Activated CD8-positive, alpha-beta memory T cell treated with anti-CD3 and anti-CD28 coated beads, Interleukin-2, amount 50 U/mL, for 4 hours (primary cell): ENCODE data around the gene NCAM2.
"Not testable (repeated sequence)": the region's sequence is repeated elsewhere in the genome, so short reads cannot be mapped to it uniquely, and the experiment has no call there.

Experiments used
- DNase-seq: peaks from one replicate; pipeline ENCODE4 v3.0.0-alpha.2; 2020

The NCAM2 gene

DNA sequence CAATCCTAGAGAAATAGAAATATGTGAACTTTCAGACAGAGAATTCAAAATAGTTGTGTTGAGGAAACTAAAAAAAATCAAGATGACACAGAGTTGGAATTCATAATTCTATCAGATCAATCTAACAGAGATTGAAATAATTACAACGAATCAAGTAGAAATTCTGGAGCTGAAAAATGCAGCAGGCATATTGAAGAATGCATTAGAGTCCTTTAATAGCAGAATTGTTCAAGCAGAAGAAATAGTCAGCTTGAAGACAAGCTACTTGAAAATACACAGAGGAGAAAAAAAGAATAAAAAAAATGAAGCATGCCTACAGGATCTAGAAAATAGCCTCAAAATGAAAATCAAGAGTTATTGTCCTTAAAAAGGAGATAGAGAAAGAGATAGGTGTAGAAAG is 347.1 kb downstream of the NCAM2 start:
- no peak for DNase-seq

GRCh38 chr21:21345872-21346271 is 347.7 kb downstream of the NCAM2 start:
- DNase-seq, result no peak

GRCh38 chr21:21366277-21366676 is 368.1 kb downstream of the NCAM2 start:
- no peak for DNase-seq

- no peak for DNase-seq
These were observed 369.4 kb downstream of the NCAM2 start for GRCh38 chr21:21367583-21367982.

GRCh38 chr21:21373969-21374368 is 375.8 kb downstream of the NCAM2 start:
- no peak for DNase-seq

GRCh38 chr21:21383126-21383525 is 384.9 kb downstream of the NCAM2 start:
- no peak for DNase-seq

DNA sequence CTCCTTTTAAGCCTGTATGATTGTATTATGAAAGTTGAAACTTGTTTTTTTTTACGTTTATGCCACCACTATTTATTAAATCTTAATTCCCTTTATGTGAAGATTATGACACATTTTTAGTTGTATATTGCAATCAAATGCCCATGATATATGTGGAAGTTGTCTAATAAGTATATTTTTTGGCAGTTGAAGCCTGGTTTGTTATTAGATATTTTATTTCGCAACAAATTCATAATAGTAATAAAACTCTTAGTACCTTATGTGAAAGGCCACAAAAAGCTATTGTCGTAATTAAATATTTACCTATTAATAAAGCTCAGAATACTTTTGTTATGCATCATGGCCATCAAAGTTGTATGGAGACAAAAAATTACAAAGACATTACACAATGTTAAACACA is 386.8 kb downstream of the NCAM2 start:
- no peak for DNase-seq

GRCh38 chr21:21385404-21385803 is 387.2 kb downstream of the NCAM2 start:
- DNase-seq, result no peak

- no peak for DNase-seq
These were observed 389.7 kb downstream of the NCAM2 start for GRCh38 chr21:21387916-21388315.

DNA sequence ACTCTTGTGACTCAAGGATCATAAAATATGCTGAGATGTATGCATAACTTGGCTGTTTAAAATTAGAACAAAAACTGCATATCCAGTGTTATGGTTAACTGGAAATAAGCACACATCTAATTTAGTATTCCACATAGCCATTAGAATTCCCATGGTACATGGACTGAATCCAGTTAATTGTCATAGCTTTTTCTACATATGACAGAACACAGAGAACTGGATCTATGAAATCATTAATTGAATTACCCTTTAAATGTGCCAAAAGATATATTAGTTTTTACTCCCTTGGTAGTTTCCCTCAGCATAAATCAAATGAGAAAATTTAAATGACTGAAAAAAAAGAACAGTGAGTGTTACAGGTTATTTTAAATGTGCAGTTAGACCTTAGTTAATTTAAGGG is 395.9 kb downstream of the NCAM2 start:
- DNase-seq, result no peak

DNA sequence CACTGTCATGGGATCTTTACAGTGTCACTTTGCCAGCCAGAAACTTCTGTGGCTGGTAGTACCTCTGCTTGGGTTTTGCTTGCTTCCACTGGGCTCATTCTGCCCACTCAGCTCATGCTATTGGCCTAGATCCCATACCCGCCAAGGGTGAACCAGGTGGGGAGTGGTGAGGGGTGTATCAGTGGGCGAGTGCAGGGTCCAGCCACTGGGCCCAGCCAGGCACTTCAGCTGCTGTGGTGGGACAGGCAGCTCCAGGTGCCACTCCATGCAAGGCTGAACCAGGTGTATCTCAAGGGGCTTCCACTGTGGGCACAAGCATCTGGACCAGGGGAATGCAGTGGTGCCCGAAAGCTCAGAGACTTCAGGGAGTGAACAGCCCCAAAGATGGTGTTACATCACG is 398.2 kb downstream of the NCAM2 start:
- no peak for DNase-seq

DNA sequence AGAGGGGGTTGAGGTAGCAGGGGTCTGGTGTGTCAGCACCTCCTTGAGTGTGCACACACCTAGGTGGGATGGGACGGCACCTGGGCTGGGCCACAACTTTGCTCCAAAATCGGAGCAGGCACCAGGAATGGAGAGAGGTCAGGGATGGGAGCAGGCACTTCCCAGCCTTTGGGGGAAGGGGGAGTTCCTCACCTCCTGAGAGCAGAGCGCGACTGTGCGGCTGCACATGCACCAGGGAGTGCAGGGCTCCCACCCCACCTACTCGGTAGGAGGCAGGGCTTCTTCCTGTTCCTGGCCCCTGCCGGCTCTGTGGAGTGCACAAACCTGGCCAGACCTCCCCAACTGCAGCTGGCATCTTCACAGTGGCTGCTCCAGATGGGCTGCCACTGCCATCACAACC is 399.3 kb downstream of the NCAM2 start:
- DNase-seq, result no peak

DNA sequence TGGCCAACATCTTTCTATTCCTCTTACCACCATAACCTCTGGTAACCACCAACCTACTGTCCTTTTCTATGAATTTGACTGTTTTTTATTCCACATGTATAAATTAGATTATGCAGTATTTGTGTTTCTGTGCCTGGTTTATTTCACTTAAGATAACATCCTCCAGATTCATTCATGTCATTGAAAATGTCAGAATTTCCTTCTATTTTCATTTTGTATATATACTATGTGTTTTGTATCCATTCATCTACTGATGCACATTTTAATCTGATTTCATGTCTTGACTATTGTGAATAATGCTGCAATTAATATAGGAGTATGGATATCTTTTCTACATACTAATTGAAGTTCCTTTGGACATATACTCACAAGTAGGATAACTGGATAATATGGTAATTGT is 403.2 kb downstream of the NCAM2 start:
- no peak for DNase-seq

DNA sequence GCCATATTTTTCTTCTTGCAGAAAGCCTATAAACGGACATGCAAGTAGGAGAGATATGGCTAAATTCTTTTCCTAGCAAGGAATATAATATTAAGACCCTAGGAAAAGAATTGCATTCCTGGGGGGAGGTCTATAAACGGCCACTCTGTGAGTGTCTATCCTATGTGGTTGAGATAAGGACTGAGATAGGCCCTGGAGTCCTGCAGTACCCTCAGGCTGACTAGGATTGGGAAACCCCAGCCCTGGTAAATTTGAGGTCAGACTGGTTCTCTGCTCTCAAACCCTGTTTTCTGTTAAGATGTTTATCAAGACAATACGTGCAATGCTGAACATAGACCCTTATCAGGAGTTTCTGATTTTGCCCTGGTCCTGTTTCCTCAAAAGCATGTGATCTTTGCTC is 404.0 kb downstream of the NCAM2 start:
- DNase-seq, result not testable (repeated sequence)

DNA sequence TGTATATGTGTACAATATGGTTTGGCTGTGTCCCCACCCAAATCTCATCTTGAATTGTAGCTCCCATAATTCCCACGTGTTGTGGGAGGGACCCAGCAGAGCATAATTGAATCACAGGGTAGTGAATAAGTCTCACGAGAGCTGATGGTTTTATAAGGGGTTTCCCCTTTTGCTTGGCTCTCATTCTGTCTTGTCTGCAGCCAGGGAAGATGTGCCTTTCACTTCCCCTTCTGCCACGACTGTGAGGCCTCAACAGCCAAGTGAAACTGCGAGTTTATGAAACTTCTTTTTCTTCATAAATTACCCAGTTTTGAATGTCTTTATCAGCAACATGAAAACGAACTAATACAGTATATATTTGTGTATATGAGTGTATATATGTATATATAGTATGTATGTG is 406.1 kb downstream of the NCAM2 start:
- not testable (repeated sequence) for DNase-seq

DNA sequence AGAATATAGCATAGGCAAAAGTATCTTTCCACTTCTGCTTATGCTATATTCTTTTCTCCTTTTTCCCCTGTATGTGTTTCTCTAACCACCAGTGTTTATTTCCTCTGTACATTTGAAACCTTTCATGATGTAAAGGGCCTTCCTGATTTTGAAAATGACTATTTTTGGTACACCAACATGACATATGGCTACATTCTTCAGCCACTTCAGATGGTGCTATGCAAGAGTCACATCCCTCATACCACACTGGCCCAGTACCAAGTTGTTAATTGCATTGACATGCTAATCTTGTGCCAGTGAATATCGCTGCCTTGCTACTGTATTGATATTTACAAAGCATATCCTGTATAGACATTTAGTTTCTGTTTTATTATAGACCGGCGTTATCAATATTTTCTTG is 408.7 kb downstream of the NCAM2 start:
- DNase-seq, result no peak

GRCh38 chr21:21412096-21412495 is 413.9 kb downstream of the NCAM2 start:
- no peak for DNase-seq

- no peak for DNase-seq
These were observed 417.5 kb downstream of the NCAM2 start for GRCh38 chr21:21415741-21416140.

GRCh38 chr21:21434944-21435343 is 436.7 kb downstream of the NCAM2 start:
- no peak for DNase-seq

- no peak for DNase-seq
These were observed 437.9 kb downstream of the NCAM2 start for GRCh38 chr21:21436012-21436534.

- no peak for DNase-seq
These were observed 441.6 kb downstream of the NCAM2 start for GRCh38 chr21:21439761-21440160.

GRCh38 chr21:21457077-21457476 is 458.9 kb downstream of the NCAM2 start:
- no peak for DNase-seq

DNA sequence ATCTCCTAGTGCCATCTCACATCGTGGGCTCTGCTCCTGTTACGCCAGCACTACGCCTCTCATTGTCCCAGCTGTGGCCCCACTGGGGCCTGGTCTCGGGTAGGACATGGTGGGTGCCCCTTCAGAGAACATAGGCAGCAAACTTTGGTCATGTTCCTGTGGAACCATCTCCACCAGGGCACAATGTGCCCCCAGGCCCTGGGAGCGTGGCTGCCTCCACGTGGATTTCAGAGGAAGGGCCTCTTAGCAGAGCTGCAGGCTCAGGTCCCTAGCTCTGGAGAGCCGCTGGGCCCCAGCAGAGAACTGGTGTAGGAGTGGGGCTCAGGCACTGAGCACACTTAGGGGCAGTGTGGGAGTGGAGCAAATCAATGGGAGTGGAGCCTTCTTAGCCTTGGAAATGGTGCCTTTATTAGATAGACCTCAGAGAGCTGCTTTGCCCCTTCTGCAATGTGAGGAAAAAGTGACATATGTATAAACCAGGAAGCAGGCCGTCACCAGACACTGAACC is 460.0 kb downstream of the NCAM2 start:
- no peak for DNase-seq

DNA sequence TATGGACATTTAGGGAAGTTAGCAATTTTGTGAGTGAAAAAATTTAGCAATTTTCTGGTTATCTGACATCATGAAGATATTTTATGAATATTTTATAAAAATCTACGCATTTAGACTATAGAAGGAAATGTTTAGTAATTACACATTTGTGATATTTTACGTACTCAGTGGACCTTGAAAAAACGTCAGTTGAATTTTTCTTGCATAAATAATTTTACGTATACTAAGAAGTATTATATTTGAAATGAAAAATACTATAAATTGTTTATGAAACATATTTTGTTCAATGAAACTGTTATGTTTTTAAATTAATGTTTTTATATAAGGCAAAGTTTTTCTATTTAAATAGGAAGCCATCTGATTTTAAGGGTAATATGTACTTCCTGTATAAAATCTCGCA is 462.8 kb downstream of the NCAM2 start:
- no peak for DNase-seq

DNA sequence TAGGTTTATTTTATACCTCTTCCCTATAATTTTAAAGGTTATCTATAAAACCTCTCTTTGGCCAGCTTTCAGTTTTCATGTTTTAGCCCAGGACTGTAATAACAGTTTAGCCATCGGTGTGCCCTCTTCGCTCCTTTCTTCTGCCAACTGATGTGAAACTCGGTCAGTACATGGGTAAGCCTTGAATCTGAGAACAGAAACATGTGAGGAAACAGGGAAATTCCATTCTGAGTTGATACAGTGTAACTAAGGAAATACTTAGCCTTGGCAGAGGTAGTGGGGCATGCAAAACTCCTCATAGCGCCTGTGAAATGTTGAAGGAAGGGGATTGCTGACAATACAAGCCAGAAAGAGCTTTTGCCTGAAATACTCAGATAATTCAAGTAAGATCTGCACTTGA is 465.2 kb downstream of the NCAM2 start:
- no peak for DNase-seq

- no peak for DNase-seq
These were observed 466.5 kb downstream of the NCAM2 start for GRCh38 chr21:21464684-21465083.
